IMR-90 (cell line): ENCODE data around the gene GGT6. TPM values are rescaled to one million over a fixed set of nuclear protein-coding genes. Genes with fewer than 3 reads are reported as not detected.

Experiments
- ATAC-seq: fragments of 200-7000 bp; cut with Tn5 transposase; 2 replicates; pipeline ENCODE4 v1.9.1; 2020; ENCODE audit warnings: low read depth, mild to moderate bottlenecking, moderate library complexity
- BruUV-seq: library from RNA; stranded (reverse); fragments of 400-500 nt; replicated peaks from 2 replicates; lab custom pipeline; 2021; lab: Mats Ljungman, UMichigan
- CTCF ChIA-PET: fragments of 300-600 bp; formaldehyde crosslinking; extraction: SDS; loops from one replicate; lab custom pipeline; 2021; ENCODE audit warnings: antibody characterized with exemption; lab: Yijun Ruan, JAX
- POLR2A ChIA-PET: fragments of 300-600 bp; sonication (Branson Sonifier 250); formaldehyde crosslinking; loops from one replicate; lab custom pipeline; 2022; ENCODE audit warnings: antibody characterized with exemption; ENCODE audit not compliant: unreplicated experiment; lab: Charles Lee
- DNase-seq: peaks from one replicate; pipeline ENCODE4 v3.0.0; 2013
- H2AFZ ChIP-seq: replicated peaks from 2 replicates; pipeline ENCODE3; 2013; ENCODE audit warnings: low read length, mild to moderate bottlenecking; ENCODE audit not compliant: poor library complexity
- H2AK5ac ChIP-seq: 2 replicates; pipeline ENCODE4 v1.6.1; 2013; ENCODE audit warnings: low read depth, low read length, inconsistent platforms
- H2AK9ac ChIP-seq: replicated peaks from 2 replicates; pipeline ENCODE3; 2013; ENCODE audit warnings: mild to moderate bottlenecking, low read depth, low read length, moderate library complexity; ENCODE audit not compliant: poor library complexity
- H2BK120ac ChIP-seq: 2 replicates; pipeline ENCODE4 v1.6.1; 2013; ENCODE audit warnings: low read depth, low read length, inconsistent platforms
- H2BK15ac ChIP-seq: 3 replicates; pipeline ENCODE4 v1.6.1; 2013; ENCODE audit warnings: low read depth, low read length, inconsistent platforms
- H2BK20ac ChIP-seq: 2 replicates; pipeline ENCODE4 v1.6.1; 2013; ENCODE audit warnings: low read depth, mild to moderate bottlenecking, inconsistent platforms, low read length, moderate library complexity
- H2BK5ac ChIP-seq: 2 replicates; pipeline ENCODE4 v1.6.1; 2013; ENCODE audit warnings: mild to moderate bottlenecking, low read depth, low read length, inconsistent platforms; ENCODE audit not compliant: poor library complexity, severe bottlenecking
- H3K14ac ChIP-seq: replicated peaks from 2 replicates; pipeline ENCODE4 v1.6.1; 2013; ENCODE audit warnings: low read depth, low read length, inconsistent platforms
- H3K18ac ChIP-seq: 2 replicates; pipeline ENCODE4 v1.6.1; 2013; ENCODE audit warnings: low read depth, low read length, control low read depth
- H3K23ac ChIP-seq: 2 replicates; pipeline ENCODE4 v1.6.1; 2013; ENCODE audit warnings: low read depth, low read length, inconsistent platforms
- H3K27ac ChIP-seq: 2 replicates; pipeline ENCODE4 v1.5.1; 2013; ENCODE audit warnings: mild to moderate bottlenecking, control low read depth, low read length; ENCODE audit not compliant: insufficient read depth
- H3K27me3 ChIP-seq: 2 replicates; pipeline ENCODE4 v1.6.1; 2013; ENCODE audit warnings: low read length; ENCODE audit not compliant: control insufficient read depth, insufficient read depth
- H3K36me3 ChIP-seq: 2 replicates; pipeline ENCODE4 v1.6.1; 2013; ENCODE audit warnings: low read length, mixed read lengths; ENCODE audit not compliant: control insufficient read depth, insufficient read depth
- H3K4ac ChIP-seq: 2 replicates; pipeline ENCODE4 v1.6.1; 2013; ENCODE audit warnings: low read depth, low read length, inconsistent platforms
- H3K4me1 ChIP-seq: 2 replicates; pipeline ENCODE4 v1.6.1; 2013; ENCODE audit warnings: low read length, mixed read lengths; ENCODE audit not compliant: control insufficient read depth, insufficient read depth
- H3K4me2 ChIP-seq: 2 replicates; pipeline ENCODE4 v1.6.1; 2013; ENCODE audit warnings: low read depth, mild to moderate bottlenecking, control low read depth, low read length, moderate library complexity
- H3K4me3 ChIP-seq: 2 replicates; pipeline ENCODE4 v1.5.1; 2013; ENCODE audit warnings: low read depth, mild to moderate bottlenecking, control low read depth, low read length, moderate library complexity; ENCODE audit not compliant: insufficient read depth
- H3K56ac ChIP-seq: 2 replicates; pipeline ENCODE4 v1.6.1; 2013; ENCODE audit warnings: low read length, inconsistent platforms; ENCODE audit not compliant: insufficient read depth; ENCODE audit errors: extremely low read depth
- H3K79me1 ChIP-seq, 2 experiments: 2 replicates each; pipeline ENCODE4 v1.6.1; 2013; ENCODE audit warnings: low read length in 2 of 2, inconsistent platforms in 1 of 2, low read depth in 1 of 2
- H3K9ac ChIP-seq: 2 replicates; pipeline ENCODE4 v1.6.1; 2013; ENCODE audit warnings: low read depth, low read length, control low read depth
- H3K9me1 ChIP-seq: 2 replicates; pipeline ENCODE4 v1.6.1; 2013; ENCODE audit warnings: low read length, inconsistent platforms; ENCODE audit not compliant: insufficient read depth
- H3K9me3 ChIP-seq: 2 replicates; pipeline ENCODE4 v1.6.1; 2013; ENCODE audit warnings: low read length; ENCODE audit not compliant: control insufficient read depth, insufficient read depth
- H4K20me1 ChIP-seq: 2 replicates; pipeline ENCODE4 v1.6.1; 2013; ENCODE audit warnings: low read length, inconsistent platforms; ENCODE audit not compliant: insufficient read depth
- H4K5ac ChIP-seq: 2 replicates; pipeline ENCODE4 v1.6.1; 2013; ENCODE audit warnings: mild to moderate bottlenecking, low read depth, low read length, control low read depth
- H4K8ac ChIP-seq, 2 experiments: 2 replicates each; pipeline ENCODE4 v1.6.1; 2013; ENCODE audit warnings: low read depth in 2 of 2, low read length in 2 of 2, control low read depth in 1 of 2, inconsistent platforms in 1 of 2
- H4K91ac ChIP-seq: 2 replicates; pipeline ENCODE4 v1.6.1; 2013; ENCODE audit warnings: low read depth, low read length, inconsistent platforms; ENCODE audit not compliant: insufficient read depth
- BHLHE40 ChIP-seq: fragments of 150-350 bp; IDR thresholded peaks from 2 replicates; pipeline ENCODE4 v1.6.1; 2016; ENCODE audit warnings: mild to moderate bottlenecking, low read depth, low read length
- FOS ChIP-seq: fragments of 150-350 bp; IDR thresholded peaks from 2 replicates; pipeline ENCODE4 v1.6.1; 2016; ENCODE audit warnings: low read depth, low read length
- MAFK ChIP-seq: IDR thresholded peaks from 2 replicates; pipeline ENCODE4 v1.6.1; 2012; ENCODE audit warnings: low read depth, low read length, improper control_type of control experiment
- MAZ ChIP-seq: IDR thresholded peaks from 2 replicates; pipeline ENCODE4 v1.6.1; 2012; ENCODE audit warnings: low read depth, mild to moderate bottlenecking, low read length, improper control_type of control experiment, moderate library complexity, borderline replicate concordance
- MXI1 ChIP-seq: IDR thresholded peaks from 2 replicates; pipeline ENCODE4 v1.6.1; 2012; ENCODE audit warnings: low read depth, mild to moderate bottlenecking, low read length, moderate library complexity, borderline replicate concordance
- NFE2L2 ChIP-seq: fragments of 150-350 bp; IDR thresholded peaks from 2 replicates; pipeline ENCODE4 v1.6.1; 2016; ENCODE audit warnings: low read depth, mild to moderate bottlenecking, low read length
- POLR2A ChIP-seq: IDR thresholded peaks from 2 replicates; pipeline ENCODE4 v1.6.1; 2012; ENCODE audit warnings: mild to moderate bottlenecking, low read depth, low read length
- RAD21 ChIP-seq: IDR thresholded peaks from 2 replicates; pipeline ENCODE4 v1.6.1; 2012; ENCODE audit warnings: low read length, improper control_type of control experiment
- RCOR1 ChIP-seq: IDR thresholded peaks from 2 replicates; pipeline ENCODE4 v1.6.1; 2012; ENCODE audit warnings: mild to moderate bottlenecking, low read length, improper control_type of control experiment; ENCODE audit not compliant: insufficient replicate concordance
- RFX5 ChIP-seq: IDR thresholded peaks from 2 replicates; pipeline ENCODE4 v1.8.0; 2012; ENCODE audit warnings: low read depth, mild to moderate bottlenecking, low read length, moderate library complexity
- SMC3 ChIP-seq: fragments of 150-350 bp; IDR thresholded peaks from 2 replicates; pipeline ENCODE4 v1.6.1; 2016; ENCODE audit warnings: low read depth, mild to moderate bottlenecking, antibody characterized with exemption, low read length, moderate library complexity
- WGBS, 2 experiments: methylation state at CpG; one replicate each; pipeline versions ENCODE4 v1.1.5 to v1.1.7; 2013; ENCODE audit warnings: missing lambda C conversion rate in 2 of 2; ENCODE audit not compliant: insufficient read length in 1 of 2; ENCODE audit errors: extremely low coverage in 2 of 2; 5-methylcytosine and 5-hydroxymethylcytosine counted together
- dilution Hi-C: fragments of 300-500 bp; cut with HindIII; formaldehyde crosslinking; loops from one replicate; pipeline ENCODE4 v1.14.3; 2018; ENCODE audit warnings: low sequenced_read_pairs; ENCODE audit not compliant: unreplicated experiment
- in situ Hi-C: fragments of 300-500 bp; cut with MboI; formaldehyde crosslinking; loops from 3 replicates; pipeline ENCODE4 v1.14.3; 2019; ENCODE audit warnings: low sequenced_read_pairs, inconsistent platforms, mixed read lengths
- intact Hi-C: fragments of 100-400 bp; cut with micrococcal nuclease; formaldehyde crosslinking; loops from 2 replicates; pipeline ENCODE4 v1.10.0; 2022
- polyA plus RNA-seq, 3 experiments: library from polyadenylated mRNA; depleted of rRNA; stranded (reverse); fragments of >200 nt; gene quantifications; 2 replicates each; pipeline ENCODE4 v1.2.3, GENCODE V29; 2012; ENCODE audit warnings: low replicate concordance in 1 of 3
- total RNA-seq: library from RNA; depleted of rRNA; stranded (reverse); fragments of >200 nt; gene quantifications from 2 replicates; pipeline ENCODE4 v1.2.3, GENCODE V29; 2012
- TF ChIP-seq, protein P1 (sequence below): fragments of 150-350 bp; IDR thresholded peaks from 2 replicates; pipeline ENCODE4 v1.6.1; 2016; ENCODE audit warnings: low read depth, mild to moderate bottlenecking, low read length, moderate library complexity, borderline replicate concordance

Gene GGT6
- total and polyA plus RNA-seq, 2 of the 4 experiments (the other 2 are of a cell fraction) = not detected

DNA sequence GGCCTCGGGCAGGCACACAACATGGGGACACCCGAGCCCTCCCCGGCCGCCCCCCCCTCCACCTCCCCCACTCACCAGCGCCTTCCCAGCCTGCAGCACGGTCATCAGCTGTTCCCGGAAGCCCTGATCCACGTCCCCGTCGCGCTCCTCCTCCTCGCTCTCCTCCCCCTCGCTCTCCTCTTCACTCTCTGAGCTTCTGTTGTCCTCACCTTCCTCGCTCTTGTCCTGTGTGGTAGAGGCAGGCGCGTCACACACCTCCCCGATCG lies 15.5 kb downstream of the GGT6 start:
- Histone ChIP-seq H2BK5ac (no peak overlapping the region), H4K8ac (no peak overlapping the region), H3K23ac (no peak overlapping the region), H3K56ac (no peak overlapping the region), H3K4me1 (peaks cover 2% of the 10 kb centered on the region; the same call in 1 of the 2 replicates), H4K20me1 (peaks cover 9% of the 10 kb centered on the region), H3K14ac (no peak overlapping the region), H3K9ac (no peak overlapping the region), H4K91ac (no peak overlapping the region), H3K79me1 (no peaks in the 10 kb centered on the region; a peak in 2 of 4 replicates), H3K9me1 (0 out of 2 replicates have a peak, but pooled peaks cover 3% of the 10 kb centered on the region), H3K36me3 (peaks cover 74% of the 10 kb centered on the region), H2AK5ac (no peak overlapping the region), H4K5ac (no peak overlapping the region), H2AK9ac (no peak overlapping the region), H3K4ac (no peak overlapping the region), H2AFZ (no peak overlapping the region), H3K4me2 (no peak overlapping the region), H2BK15ac (no peak overlapping the region), H3K27ac (no peak overlapping the region), H3K27me3 (no peaks in the 10 kb centered on the region), H3K4me3 (no peak overlapping the region), H3K18ac (no peak overlapping the region), H2BK120ac (no peak overlapping the region), H3K9me3 (no peaks in the 10 kb centered on the region), H2BK20ac (no peak overlapping the region)
- TSS peak; percentile 44 for BruUV-seq
- in situ Hi-C loops = no loop called here
- dilution Hi-C loops = no loop called here
- POLR2A ChIA-PET = no interaction called here
- CTCF ChIA-PET = no interaction called here
- ATAC-seq = no peak
- DNase-seq = no peak
- no peak for TF ChIP-seq BHLHE40
- no peak for TF ChIP-seq POLR2A
- no peak for TF ChIP-seq RFX5
- no peak for TF ChIP-seq MXI1
- no peak for TF ChIP-seq RAD21
- TF ChIP-seq SMC3 = no peak
- no peak for TF ChIP-seq MAFK
- TF ChIP-seq RCOR1 = no peak
- TF ChIP-seq, protein P1, sequence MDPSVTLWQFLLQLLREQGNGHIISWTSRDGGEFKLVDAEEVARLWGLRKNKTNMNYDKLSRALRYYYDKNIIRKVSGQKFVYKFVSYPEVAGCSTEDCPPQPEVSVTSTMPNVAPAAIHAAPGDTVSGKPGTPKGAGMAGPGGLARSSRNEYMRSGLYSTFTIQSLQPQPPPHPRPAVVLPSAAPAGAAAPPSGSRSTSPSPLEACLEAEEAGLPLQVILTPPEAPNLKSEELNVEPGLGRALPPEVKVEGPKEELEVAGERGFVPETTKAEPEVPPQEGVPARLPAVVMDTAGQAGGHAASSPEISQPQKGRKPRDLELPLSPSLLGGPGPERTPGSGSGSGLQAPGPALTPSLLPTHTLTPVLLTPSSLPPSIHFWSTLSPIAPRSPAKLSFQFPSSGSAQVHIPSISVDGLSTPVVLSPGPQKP = no peak
- no peak for TF ChIP-seq FOS
- no peak for TF ChIP-seq NFE2L2
- TF ChIP-seq MAZ = no peak
- intact Hi-C loops = no loop called here
- 93% methylated on average over 3 of the region's 18 CpGs; no CpG with 5 or more reads in 1 of the 2 experiments for WGBS, 2 experiments
